BLaER1 treated with 17β-estradiol and CSF1 and Interleukin-3, amounts not matched to agents 10 nM and 100 nM (cell line): Measurements from ENCODE around the gene PPIL3.
"Not testable (repeated sequence)": the region's sequence is repeated elsewhere in the genome, so short reads cannot be mapped to it uniquely, and the experiment has no call there.

ENCODE experiments used
- H3K27ac ChIP-seq, 11 experiments: shearing (Covaris generic); formaldehyde crosslinking; 2 replicates each; pipeline ENCODE4 v1.8.1; 2022
- H3K27me3 ChIP-seq, 11 experiments: shearing (Covaris generic); formaldehyde crosslinking; 2 replicates each; pipeline ENCODE4 v1.8.1; 2022
- H3K36me3 ChIP-seq, 11 experiments: shearing (Covaris generic); formaldehyde crosslinking; 2 replicates each; pipeline ENCODE4 v1.8.1; 2022
- H3K4me1 ChIP-seq, 10 experiments: shearing (Covaris generic); formaldehyde crosslinking; 2 replicates each; pipeline ENCODE4 v1.8.1; 2022
- H3K4me2 ChIP-seq, 11 experiments: shearing (Covaris generic); formaldehyde crosslinking; 2 replicates each; pipeline ENCODE4 v1.8.1; 2022
- H3K4me3 ChIP-seq, 10 experiments: shearing (Covaris generic); formaldehyde crosslinking; 2 replicates each; pipeline ENCODE4 v1.8.1; 2022
- H3K9ac ChIP-seq, 11 experiments: shearing (Covaris generic); formaldehyde crosslinking; 2 replicates each; pipeline ENCODE4 v1.8.1; 2022
- H3K9me3 ChIP-seq, 11 experiments: shearing (Covaris generic); formaldehyde crosslinking; replicated peaks in 1 of 11; 2 replicates each; pipeline ENCODE4 v1.8.1; 2022
- H4K20me1 ChIP-seq, 11 experiments: shearing (Covaris generic); formaldehyde crosslinking; 2 replicates each; pipeline ENCODE4 v1.8.1; 2022
- Cebpa-rat ChIP-seq, 11 experiments: shearing (Covaris generic); IDR thresholded peaks; 2 replicates each; pipeline ENCODE4 v1.8.1; 2022

PPIL3 gene

GRCh38 chr2:200901459-200902072 lies 12.7 kb upstream of the PPIL3 start:
- Histone ChIP-seq H3K4me3 (no peak overlapping the region), H3K36me3 (peaks cover 56 to 91% (median 71%) of the 10 kb centered on the region in 11 experiments), H3K9me3 (no peaks in the 10 kb centered on the region)

GRCh38 chr2:200899482-200899881 lies 10.6 kb upstream of the PPIL3 start:
- Histone ChIP-seq H3K4me2 (no peak overlapping the region), H3K27me3 (no peaks in the 10 kb centered on the region), H3K9ac (no peak overlapping the region; a peak in 1 of 22 replicates), H3K4me1 (peaks cover 0 to 12% (median 3%) of the 10 kb centered on the region in 10 experiments; a peak in 8 of 20 replicates), H3K27ac (no peak overlapping the region), H3K36me3 (peaks cover 70 to 92% (median 79%) of the 10 kb centered on the region in 11 experiments), H3K9me3 (no peaks in the 10 kb centered on the region), H4K20me1 (no peaks in the 10 kb centered on the region), H3K4me3 (no peak overlapping the region)
- TF ChIP-seq Cebpa-rat (IDR thresholded peaks at IDR 0.05): no peak

More at GRCh38 chr2:200901459-200902072, 12.7 kb upstream of the PPIL3 start:
- Histone ChIP-seq H3K27me3 (no peaks in the 10 kb centered on the region), H3K4me1 (peaks cover 0 to 12% (median 3%) of the 10 kb centered on the region in 10 experiments; a peak in 8 of 20 replicates), H4K20me1 (no peaks in the 10 kb centered on the region), H3K9ac (no peak overlapping the region), H3K27ac (no peak overlapping the region), H3K4me2 (no peak overlapping the region)
- no peak for TF ChIP-seq Cebpa-rat (IDR thresholded peaks at IDR 0.05)

GRCh38 chr2:200881715-200882249 lies 7.1 kb downstream of the PPIL3 start:
- not testable (repeated sequence) for H3K27ac ChIP-seq, H3K9ac ChIP-seq, H3K4me3 ChIP-seq

GRCh38 chr2:200878289-200878880 lies 10.5 kb downstream of the PPIL3 start:
- peaks cover 80 to 100% (median 96%) of the 10 kb centered on the region in 11 experiments for H3K36me3 ChIP-seq
- H3K27ac ChIP-seq: no peak overlapping the region
- H3K4me3 ChIP-seq: no peak overlapping the region
- no peaks in the 10 kb centered on the region for H4K20me1 ChIP-seq
- no peaks in the 10 kb centered on the region for H3K9me3 ChIP-seq
- no peak overlapping the region for H3K9ac ChIP-seq
- TF ChIP-seq Cebpa-rat (IDR thresholded peaks at IDR 0.05): no peak
- H3K4me1 ChIP-seq: no peaks in the 10 kb centered on the region; a peak in 1 of 20 replicates
- no peak overlapping the region for H3K4me2 ChIP-seq
- H3K27me3 ChIP-seq: no peaks in the 10 kb centered on the region

More at GRCh38 chr2:200881715-200882249, 7.1 kb downstream of the PPIL3 start:
- H3K4me1 ChIP-seq: peaks cover 7 to 14% (median 8%) of the 10 kb centered on the region in 10 experiments
- H3K4me2 ChIP-seq, H3K9me3 ChIP-seq, H4K20me1 ChIP-seq, H3K27me3 ChIP-seq: not testable (repeated sequence)
- peaks cover 72 to 89% (median 87%) of the 10 kb centered on the region in 11 experiments for H3K36me3 ChIP-seq

- Histone ChIP-seq H3K27ac (no peak overlapping the region), H4K20me1 (no peaks in the 10 kb centered on the region), H3K9me3 (no peaks in the 10 kb centered on the region), H3K36me3 (peaks cover 80 to 100% (median 96%) of the 10 kb centered on the region in 11 experiments), H3K4me2 (no peak overlapping the region), H3K4me1 (peaks cover 0 to 9% (median 0%) of the 10 kb centered on the region in 10 experiments; a peak in 5 of 20 replicates), H3K27me3 (no peaks in the 10 kb centered on the region), H3K9ac (no peak overlapping the region), H3K4me3 (no peak overlapping the region)
- TF ChIP-seq Cebpa-rat (IDR thresholded peaks at IDR 0.05): no peak
These were observed 11.4 kb downstream of the PPIL3 start for GRCh38 chr2:200877443-200877842.

- Histone ChIP-seq H3K4me2 (no peak overlapping the region), H3K36me3 (peaks cover 69 to 89% (median 78%) of the 10 kb centered on the region in 11 experiments), H3K9me3 (no peaks in the 10 kb centered on the region), H3K4me1 (peaks cover 0 to 31% (median 15%) of the 10 kb centered on the region in 10 experiments; a peak in 14 of 20 replicates), H4K20me1 (no peaks in the 10 kb centered on the region), H3K4me3 (no peak overlapping the region), H3K27me3 (no peaks in the 10 kb centered on the region), H3K27ac (no peak overlapping the region), H3K9ac (no peak overlapping the region)
- no peak for TF ChIP-seq Cebpa-rat (IDR thresholded peaks at IDR 0.05)
These were observed 15.3 kb downstream of the PPIL3 start for GRCh38 chr2:200873560-200873959.

- H3K36me3 ChIP-seq: peaks cover 53 to 68% (median 57%) of the 10 kb centered on the region in 11 experiments
- no peaks in the 10 kb centered on the region for H3K9me3 ChIP-seq
- TF ChIP-seq Cebpa-rat (IDR thresholded peaks at IDR 0.05): peak in 3 of 11 experiments; percentile 45 to 71 (median 48); a peak in 6 of 22 replicates
- H3K27ac ChIP-seq: no peak overlapping the region; a peak in 1 of 22 replicates
- H4K20me1 ChIP-seq: no peaks in the 10 kb centered on the region
- peaks cover 6 to 55% (median 31%) of the 10 kb centered on the region in 10 experiments; a peak in 16 of 20 replicates for H3K4me1 ChIP-seq
- no peak overlapping the region for H3K9ac ChIP-seq
- H3K4me2 ChIP-seq: peak overlapping the region in 6 of 11 experiments; percentile 16 to 49 (median 28); a peak in 7 of 22 replicates
- H3K27me3 ChIP-seq: no peaks in the 10 kb centered on the region
- no peak overlapping the region for H3K4me3 ChIP-seq
These were observed 17.7 kb downstream of the PPIL3 start for GRCh38 chr2:200871151-200871550.

GRCh38 chr2:200869014-200869413 lies 19.9 kb downstream of the PPIL3 start:
- Histone ChIP-seq H3K4me3 (no peak overlapping the region), H3K27me3 (no peaks in the 10 kb centered on the region), H3K27ac (peak overlapping the region in 2 of 11 experiments; percentile 43 to 48; a peak in 2 of 22 replicates), H3K9ac (0 out of 22 replicates have a peak overlapping the region, but pooled peaks of 1 of the 11 experiments have one; percentile 1), H3K36me3 (peaks cover 33 to 46% (median 38%) of the 10 kb centered on the region in 11 experiments), H3K9me3 (no peaks in the 10 kb centered on the region), H3K4me1 (peaks cover 13 to 69% (median 41%) of the 10 kb centered on the region in 10 experiments; a peak in 19 of 20 replicates), H4K20me1 (no peaks in the 10 kb centered on the region), H3K4me2 (peak overlapping the region in 9 of 11 experiments; percentile 11 to 84 (median 63); a peak in 14 of 22 replicates)
- TF ChIP-seq Cebpa-rat (IDR thresholded peaks at IDR 0.05): no peak
